HL-60 (cell line): ENCODE measurements around the gene PLD5.

ENCODE experiments used
- DNase-seq, 2 experiments: peaks; one replicate each; pipeline ENCODE4 v3.0.0-alpha.2; 2010 to 2020; ENCODE audit warnings: low read depth in 1 of 2, low spot score in 1 of 2
- H3K27ac ChIP-seq: fragments of 250-450 bp; sonication (Bioruptor Pico); replicated peaks from 2 replicates; pipeline ENCODE4 v1.5.1; 2020; ENCODE audit warnings: mild to moderate bottlenecking, moderate library complexity
- H3K27me3 ChIP-seq: fragments of 250-450 bp; sonication (Bioruptor Pico); 2 replicates; pipeline ENCODE4 v1.5.1; 2021; ENCODE audit warnings: mild to moderate bottlenecking, moderate library complexity; ENCODE audit not compliant: insufficient read depth, poor library complexity, severe bottlenecking
- H3K4me3 ChIP-seq: replicated peaks from 2 replicates; pipeline ENCODE4 v1.5.1; 2011; ENCODE audit warnings: mild to moderate bottlenecking, control low read depth, low read length; ENCODE audit not compliant: insufficient read depth
- GABPA ChIP-seq: IDR thresholded peaks from 2 replicates; pipeline ENCODE4 v1.6.1; 2012; ENCODE audit warnings: low read depth
- POLR2AphosphoS5 ChIP-seq: IDR thresholded peaks from 2 replicates; pipeline ENCODE4 v1.6.1; 2012; ENCODE audit warnings: low read depth
- SPI1 ChIP-seq: IDR thresholded peaks from 2 replicates; pipeline ENCODE4 v1.6.1; 2012; ENCODE audit warnings: low read depth, mild to moderate bottlenecking, borderline replicate concordance
- TF ChIP-seq, protein P1 (sequence below): IDR thresholded peaks from 2 replicates; pipeline ENCODE4 v1.6.1; 2012; ENCODE audit warnings: low read depth; ENCODE audit not compliant: insufficient replicate concordance
- TF ChIP-seq, protein P2 (sequence below): IDR thresholded peaks from one replicate; pipeline ENCODE4 v1.5.1; 2011; ENCODE audit warnings: low read length, control low read depth, inconsistent platforms; ENCODE audit not compliant: insufficient read depth

PLD5 gene

DNA sequence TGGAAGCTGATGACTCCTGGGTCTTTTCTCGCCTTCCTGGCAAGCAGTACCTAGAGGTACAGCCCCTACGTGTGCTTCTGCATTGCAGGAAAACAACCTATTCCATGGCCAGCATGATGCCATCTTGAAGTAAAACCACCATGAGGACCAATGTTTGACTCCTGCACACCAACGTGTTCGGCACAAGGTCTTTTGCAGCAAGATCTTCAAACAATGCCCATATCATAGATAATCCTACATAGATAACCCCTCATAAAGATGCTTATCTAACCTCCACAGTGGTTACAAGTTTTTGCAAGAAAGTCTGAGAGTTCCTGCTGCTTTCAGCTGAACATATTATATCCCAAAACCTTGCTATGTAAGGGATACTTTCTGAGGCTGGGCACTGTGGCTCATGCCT lies 384.5 kb downstream of the PLD5 start:
- TF ChIP-seq POLR2AphosphoS5 (no peak), GABPA (no peak), SPI1 (no peak)
- TF ChIP-seq, protein P1, sequence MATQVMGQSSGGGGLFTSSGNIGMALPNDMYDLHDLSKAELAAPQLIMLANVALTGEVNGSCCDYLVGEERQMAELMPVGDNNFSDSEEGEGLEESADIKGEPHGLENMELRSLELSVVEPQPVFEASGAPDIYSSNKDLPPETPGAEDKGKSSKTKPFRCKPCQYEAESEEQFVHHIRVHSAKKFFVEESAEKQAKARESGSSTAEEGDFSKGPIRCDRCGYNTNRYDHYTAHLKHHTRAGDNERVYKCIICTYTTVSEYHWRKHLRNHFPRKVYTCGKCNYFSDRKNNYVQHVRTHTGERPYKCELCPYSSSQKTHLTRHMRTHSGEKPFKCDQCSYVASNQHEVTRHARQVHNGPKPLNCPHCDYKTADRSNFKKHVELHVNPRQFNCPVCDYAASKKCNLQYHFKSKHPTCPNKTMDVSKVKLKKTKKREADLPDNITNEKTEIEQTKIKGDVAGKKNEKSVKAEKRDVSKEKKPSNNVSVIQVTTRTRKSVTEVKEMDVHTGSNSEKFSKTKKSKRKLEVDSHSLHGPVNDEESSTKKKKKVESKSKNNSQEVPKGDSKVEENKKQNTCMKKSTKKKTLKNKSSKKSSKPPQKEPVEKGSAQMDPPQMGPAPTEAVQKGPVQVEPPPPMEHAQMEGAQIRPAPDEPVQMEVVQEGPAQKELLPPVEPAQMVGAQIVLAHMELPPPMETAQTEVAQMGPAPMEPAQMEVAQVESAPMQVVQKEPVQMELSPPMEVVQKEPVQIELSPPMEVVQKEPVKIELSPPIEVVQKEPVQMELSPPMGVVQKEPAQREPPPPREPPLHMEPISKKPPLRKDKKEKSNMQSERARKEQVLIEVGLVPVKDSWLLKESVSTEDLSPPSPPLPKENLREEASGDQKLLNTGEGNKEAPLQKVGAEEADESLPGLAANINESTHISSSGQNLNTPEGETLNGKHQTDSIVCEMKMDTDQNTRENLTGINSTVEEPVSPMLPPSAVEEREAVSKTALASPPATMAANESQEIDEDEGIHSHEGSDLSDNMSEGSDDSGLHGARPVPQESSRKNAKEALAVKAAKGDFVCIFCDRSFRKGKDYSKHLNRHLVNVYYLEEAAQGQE, result no peak
- TF ChIP-seq, protein P2, sequence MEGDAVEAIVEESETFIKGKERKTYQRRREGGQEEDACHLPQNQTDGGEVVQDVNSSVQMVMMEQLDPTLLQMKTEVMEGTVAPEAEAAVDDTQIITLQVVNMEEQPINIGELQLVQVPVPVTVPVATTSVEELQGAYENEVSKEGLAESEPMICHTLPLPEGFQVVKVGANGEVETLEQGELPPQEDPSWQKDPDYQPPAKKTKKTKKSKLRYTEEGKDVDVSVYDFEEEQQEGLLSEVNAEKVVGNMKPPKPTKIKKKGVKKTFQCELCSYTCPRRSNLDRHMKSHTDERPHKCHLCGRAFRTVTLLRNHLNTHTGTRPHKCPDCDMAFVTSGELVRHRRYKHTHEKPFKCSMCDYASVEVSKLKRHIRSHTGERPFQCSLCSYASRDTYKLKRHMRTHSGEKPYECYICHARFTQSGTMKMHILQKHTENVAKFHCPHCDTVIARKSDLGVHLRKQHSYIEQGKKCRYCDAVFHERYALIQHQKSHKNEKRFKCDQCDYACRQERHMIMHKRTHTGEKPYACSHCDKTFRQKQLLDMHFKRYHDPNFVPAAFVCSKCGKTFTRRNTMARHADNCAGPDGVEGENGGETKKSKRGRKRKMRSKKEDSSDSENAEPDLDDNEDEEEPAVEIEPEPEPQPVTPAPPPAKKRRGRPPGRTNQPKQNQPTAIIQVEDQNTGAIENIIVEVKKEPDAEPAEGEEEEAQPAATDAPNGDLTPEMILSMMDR, result no peak
- no peak for DNase-seq
- Histone ChIP-seq H3K4me3 (no peak overlapping the region), H3K27me3 (no peaks in the 10 kb centered on the region), H3K27ac (no peak overlapping the region)

DNA sequence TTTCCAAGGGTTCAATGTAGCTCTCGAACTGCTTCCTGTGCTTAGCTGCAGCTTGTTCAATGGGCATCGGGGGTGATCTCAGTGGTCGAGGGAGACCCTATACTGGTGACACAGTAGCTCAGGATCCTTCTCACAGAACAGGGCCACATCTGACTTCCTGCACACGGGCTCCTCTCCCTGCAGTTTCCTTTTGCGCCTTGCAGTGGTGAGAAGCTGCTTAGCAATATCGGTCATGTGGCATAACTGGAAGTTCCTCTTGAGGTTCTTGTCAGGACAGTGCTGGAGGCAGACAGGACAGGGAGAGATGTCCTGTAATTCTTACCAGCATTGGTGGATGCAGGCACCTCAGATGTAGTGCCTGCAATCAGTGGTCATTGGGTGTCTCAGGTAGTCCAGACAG lies 385.1 kb downstream of the PLD5 start:
- Histone ChIP-seq H3K4me3 (no peak overlapping the region), H3K27ac (no peak overlapping the region), H3K27me3 (no peaks in the 10 kb centered on the region)
- no peak for TF ChIP-seq GABPA
- no peak for TF ChIP-seq SPI1
- TF ChIP-seq, protein P1, result no peak
- TF ChIP-seq POLR2AphosphoS5, result no peak
- TF ChIP-seq, protein P2, result no peak
- peak; percentile 38 to 68 for DNase-seq

DNA sequence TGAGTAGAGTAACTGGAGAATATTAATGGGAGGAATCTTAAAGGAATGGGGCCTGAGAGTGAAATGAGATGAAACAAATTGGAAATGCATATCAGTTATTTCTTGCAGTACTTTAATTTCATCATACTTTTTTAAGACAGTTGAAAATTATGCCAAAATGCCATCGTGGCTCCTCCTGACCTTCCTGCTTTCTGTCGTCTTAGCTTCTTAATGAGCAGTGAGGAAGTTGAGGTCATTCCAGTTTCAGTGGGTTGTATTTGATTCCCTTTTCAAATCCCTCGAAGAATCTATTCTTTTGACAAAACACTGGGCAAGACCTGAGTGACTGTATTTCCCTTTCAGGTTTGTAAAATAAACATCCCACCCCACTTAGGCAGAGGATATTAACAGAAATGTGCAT lies 390.7 kb downstream of the PLD5 start:
- peak in 1 of 2 experiments; percentile 17 for DNase-seq
- H3K27ac ChIP-seq, result no peak overlapping the region
- H3K4me3 ChIP-seq, result no peak overlapping the region
- TF ChIP-seq, protein P2, result no peak
- TF ChIP-seq POLR2AphosphoS5, result no peak
- no peak for TF ChIP-seq SPI1
- TF ChIP-seq, protein P1, result no peak
- no peak for TF ChIP-seq GABPA
- no peaks in the 10 kb centered on the region for H3K27me3 ChIP-seq
